NCI-H1436 treated with DMSO at 0.1 percent for 48 hours (cell line): Measurements from ENCODE around the gene AP1M2.
"Not testable (repeated sequence)": the region's sequence is repeated elsewhere in the genome, so short reads cannot be mapped to it uniquely, and the experiment has no call there.

Experiments
- DNase-seq: peaks from one replicate; lab custom pipeline; 2025; lab: John Stamatoyannopoulos, UW

AP1M2 gene

GRCh38 chr19:10565028-10565566 lies 22.0 kb downstream of the AP1M2 start:
- no peak for DNase-seq

- no peak for DNase-seq
Observed at GRCh38 chr19:10562609-10563008, 24.5 kb downstream of the AP1M2 start.

- DNase-seq: no peak
Observed at GRCh38 chr19:10560154-10560553, 27.0 kb downstream of the AP1M2 start.

DNA sequence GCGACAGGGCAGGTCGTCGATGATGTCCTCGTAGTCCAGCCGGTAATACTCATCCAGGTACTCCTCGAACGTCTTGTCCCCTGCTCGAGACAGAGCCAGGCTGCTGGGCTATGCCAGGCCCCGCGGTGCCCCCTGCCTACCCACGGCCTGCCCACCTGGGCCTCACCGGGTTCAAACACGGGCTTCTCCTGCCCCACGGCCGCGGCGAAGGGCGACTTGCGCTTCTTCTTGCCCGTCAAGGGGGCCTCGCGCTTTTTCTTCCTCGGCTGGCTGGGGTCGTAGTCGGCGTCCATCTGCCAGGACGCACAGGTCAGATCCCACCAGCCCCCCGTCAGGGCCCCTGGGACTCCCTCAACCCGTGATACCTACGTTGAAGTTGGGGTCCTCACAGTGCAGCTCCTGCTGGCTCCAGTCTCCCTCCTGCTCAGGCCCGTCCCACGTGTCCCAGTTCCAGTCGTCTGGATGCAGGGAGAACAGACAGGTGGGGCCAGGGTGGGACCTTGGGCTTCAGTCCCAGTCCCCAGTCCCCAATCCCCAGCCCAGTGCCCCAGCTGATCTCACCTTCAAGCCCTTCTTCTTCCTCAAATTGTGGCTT lies 29.4 kb downstream of the AP1M2 start:
- DNase-seq: no peak

DNA sequence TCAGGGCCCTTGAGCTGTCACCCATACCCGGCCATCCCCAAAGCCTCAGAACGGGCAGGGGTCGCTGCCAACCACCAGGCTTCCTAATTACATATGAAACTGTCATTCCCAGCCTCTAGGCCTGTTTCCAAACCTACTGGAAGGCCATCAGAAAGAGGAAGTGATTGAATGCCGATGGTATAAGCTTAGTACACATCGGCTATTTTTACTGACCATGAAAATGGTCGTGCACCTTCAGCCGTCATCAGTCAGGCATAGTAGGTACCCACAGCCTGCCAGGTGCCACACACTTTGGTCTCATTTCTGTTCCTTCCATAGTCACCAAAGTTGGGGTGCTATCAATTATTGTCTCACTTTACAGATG lies 31.5 kb downstream of the AP1M2 start:
- DNase-seq: no peak

- no peak for DNase-seq
Observed at GRCh38 chr19:10554760-10555609, 32.1 kb downstream of the AP1M2 start.

DNA sequence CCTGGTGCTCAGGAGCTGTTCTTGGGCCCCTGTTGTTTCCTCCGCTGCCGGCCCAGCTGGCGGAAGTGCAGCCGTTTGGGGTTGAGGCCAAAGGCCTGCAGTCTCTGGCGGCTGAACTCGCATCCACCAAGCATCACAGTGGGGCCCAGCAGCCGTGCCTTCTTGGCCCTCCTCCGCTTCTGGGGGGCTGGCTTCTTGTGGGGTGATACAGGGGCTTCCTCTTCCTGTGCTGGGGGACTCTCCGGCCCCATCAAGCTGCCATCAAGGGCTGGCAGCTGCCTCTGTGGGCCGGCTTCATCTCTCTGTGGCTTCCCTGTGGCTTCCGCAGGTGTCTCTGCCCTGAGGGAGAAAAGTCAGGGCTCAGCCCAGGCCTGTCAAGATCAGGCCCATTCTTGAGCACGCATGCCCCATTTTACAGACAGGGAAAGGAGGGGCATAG lies 33.1 kb downstream of the AP1M2 start:
- DNase-seq: no peak

- no peak for DNase-seq
Observed at GRCh38 chr19:10553087-10553667, 33.9 kb downstream of the AP1M2 start.

DNA sequence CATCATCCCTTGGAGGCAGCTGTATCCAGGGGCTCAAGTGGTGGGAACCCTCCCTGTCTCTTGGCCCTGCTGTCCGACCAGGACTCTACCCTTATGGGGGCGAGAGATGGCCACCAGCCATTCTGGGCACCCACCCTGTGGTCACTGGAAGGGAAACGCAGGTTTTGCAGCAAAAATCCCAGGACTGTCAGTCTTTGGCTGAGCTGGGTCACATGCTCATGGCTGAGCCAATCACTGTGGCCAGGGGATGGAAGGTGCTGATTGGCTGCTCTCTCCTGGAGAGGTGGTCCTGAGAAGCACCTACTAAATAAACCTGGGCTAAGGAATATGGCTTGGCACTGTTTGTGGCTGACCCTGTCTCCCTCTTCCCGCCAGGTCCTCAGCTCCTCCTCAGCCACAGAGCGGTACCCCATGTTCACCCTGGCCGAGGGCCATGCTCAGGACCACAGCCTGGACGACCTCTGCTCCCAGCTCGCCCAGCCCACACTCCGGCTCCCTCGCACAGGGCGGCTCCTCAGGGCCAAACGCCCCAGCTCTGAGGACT lies 34.5 kb downstream of the AP1M2 start:
- DNase-seq: no peak

DNA sequence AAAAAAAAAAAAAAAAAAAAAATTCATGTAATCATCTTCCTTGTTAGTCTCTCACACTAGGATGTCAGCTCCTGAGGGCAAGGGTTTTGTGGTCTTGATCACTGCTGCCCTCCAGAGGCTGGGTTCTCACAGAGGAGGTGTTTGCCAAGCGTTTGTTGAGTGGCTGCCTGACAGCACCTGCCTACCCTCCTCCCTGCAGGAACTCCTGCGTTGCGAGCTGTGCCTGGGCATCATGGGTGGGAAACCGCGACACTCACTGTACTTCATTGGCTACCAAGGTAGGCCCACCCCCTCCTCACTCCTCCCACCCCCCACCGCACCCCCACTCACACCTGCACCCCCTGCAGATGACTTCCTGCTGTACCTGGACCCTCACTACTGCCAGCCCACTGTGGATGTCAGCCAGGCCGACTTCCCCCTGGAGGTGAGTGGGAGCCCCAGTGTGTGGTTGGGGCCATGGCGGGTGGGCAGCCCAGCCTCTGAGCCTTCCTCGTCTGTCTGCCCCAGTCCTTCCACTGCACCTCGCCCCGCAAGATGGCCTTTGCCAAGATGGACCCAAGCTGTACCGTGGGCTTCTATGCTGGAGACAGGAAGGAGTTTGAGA lies 35.3 kb downstream of the AP1M2 start:
- no peak for DNase-seq

DNA sequence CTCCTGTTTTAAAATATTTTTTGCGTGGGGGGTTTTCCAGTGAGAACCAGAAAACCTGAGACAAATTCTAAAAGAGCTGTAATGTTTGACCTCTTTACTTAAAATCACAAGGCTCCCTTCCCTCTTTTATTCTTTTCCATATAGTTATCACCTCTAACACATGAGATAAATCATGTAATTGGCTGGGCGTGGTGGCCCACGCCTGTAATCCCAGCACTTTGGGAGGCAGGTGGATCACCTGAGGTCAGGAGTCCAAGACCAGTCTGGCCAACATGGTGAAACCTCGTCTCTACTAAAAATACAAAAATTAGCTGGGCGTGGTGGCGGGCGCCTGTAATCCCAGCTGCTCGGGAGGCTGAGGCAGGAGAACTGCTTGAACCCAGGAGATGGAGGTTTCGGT lies 36.1 kb downstream of the AP1M2 start:
- DNase-seq: not testable (repeated sequence)

DNA sequence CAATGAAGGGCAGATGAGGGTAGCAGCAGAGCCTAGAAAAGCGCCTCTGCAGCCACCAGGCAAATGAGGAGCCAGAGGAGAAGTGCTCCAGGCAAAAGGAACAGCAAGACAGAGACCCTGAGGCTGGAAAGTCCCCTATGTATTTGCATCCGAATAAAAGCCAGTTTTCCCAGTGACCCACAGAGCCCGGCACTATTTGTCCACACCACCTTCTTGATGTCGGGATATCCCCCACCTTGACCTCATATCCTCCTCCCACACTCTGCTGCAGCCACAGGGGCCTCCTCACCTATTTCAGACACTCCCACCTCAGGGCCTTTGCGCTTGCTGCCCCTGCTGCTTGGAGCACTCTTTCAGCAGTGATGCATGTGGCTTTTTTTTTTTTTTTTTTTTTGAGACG lies 36.8 kb downstream of the AP1M2 start:
- DNase-seq: no peak

DNA sequence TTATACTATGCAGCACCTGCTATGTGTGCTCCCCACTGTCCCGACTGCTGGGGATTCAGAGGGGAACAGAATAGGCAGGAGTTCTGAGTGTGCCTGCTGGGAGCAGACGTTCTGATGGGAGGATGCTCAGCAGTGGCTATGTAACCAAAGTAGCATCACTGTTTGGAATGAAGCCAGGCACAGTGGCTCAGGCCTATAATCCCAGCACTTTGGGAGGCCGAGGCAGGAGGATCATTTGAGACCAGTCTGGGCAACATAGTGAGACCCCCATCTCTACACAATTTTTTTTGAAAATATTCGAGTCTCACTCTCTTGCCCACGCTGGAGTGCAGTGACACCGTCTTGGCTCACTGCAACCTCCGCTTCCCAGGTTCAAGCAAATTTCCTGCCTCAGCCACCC lies 37.4 kb downstream of the AP1M2 start:
- DNase-seq: no peak

- no peak for DNase-seq
Observed at GRCh38 chr19:10548746-10549276, 38.3 kb downstream of the AP1M2 start.

DNA sequence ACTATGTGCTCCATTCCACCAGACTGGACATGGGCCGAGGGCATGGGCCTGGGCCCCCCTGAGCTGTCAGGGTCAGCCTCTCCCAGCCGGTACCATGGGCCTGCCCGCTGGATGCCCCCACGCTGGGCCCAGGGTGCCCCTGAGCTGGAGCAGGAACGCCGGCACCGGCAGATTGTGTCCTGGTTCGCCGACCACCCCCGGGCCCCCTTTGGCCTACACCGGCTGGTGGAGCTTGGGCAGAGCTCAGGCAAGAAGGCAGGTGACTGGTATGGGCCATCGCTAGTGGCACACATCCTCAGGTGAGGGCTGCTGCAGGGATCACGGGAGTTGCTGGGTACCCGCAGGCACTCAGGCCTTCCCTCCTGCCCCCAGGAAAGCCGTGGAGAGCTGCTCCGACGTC lies 40.3 kb downstream of the AP1M2 start:
- no peak for DNase-seq

DNA sequence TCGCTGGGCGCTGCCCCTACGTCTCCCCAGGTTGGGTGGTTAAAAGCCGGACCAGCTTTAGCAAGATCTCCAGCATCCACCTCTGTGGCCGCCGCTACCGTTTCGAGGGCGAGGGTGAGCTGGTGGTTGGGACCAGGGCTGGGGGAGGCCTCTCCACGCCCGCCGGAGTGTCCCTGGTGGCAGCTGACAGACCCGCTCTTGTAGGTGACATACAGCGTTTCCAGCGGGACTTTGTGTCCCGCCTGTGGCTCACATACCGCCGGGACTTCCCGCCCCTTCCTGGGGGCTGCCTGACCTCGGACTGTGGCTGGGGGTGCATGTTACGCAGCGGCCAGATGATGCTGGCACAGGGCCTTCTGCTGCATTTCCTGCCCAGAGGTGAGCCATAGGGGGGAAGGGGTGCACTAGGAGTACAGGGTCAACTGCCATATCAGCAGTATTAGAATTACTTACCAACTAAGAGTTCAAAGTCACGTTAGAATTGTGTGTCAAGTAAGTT lies 42.3 kb downstream of the AP1M2 start:
- no peak for DNase-seq

DNA sequence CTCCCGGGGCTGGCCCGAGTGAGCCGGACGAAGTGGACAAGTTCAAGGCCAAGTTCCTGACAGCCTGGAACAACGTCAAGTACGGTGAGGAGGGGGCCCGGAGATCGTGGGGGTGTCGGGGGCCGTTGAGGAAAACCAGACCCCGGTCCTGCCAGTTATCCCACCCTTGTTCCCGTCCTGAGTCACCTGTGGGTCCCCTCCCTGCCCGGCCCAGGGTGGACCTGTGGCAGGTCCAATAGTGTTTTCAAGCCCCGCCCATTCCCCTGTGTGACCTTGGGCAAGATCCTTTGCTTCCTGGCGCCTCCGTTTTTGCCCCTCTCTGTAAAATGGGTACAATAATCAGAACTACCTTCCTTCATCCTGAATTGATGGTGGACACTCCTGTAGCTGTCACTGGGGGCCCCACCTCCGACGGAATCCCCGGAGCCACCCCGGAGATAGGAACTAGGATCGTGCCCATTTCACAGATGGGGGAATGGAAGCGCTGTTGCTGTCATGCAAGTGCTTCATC lies 42.8 kb downstream of the AP1M2 start:
- no peak for DNase-seq

DNA sequence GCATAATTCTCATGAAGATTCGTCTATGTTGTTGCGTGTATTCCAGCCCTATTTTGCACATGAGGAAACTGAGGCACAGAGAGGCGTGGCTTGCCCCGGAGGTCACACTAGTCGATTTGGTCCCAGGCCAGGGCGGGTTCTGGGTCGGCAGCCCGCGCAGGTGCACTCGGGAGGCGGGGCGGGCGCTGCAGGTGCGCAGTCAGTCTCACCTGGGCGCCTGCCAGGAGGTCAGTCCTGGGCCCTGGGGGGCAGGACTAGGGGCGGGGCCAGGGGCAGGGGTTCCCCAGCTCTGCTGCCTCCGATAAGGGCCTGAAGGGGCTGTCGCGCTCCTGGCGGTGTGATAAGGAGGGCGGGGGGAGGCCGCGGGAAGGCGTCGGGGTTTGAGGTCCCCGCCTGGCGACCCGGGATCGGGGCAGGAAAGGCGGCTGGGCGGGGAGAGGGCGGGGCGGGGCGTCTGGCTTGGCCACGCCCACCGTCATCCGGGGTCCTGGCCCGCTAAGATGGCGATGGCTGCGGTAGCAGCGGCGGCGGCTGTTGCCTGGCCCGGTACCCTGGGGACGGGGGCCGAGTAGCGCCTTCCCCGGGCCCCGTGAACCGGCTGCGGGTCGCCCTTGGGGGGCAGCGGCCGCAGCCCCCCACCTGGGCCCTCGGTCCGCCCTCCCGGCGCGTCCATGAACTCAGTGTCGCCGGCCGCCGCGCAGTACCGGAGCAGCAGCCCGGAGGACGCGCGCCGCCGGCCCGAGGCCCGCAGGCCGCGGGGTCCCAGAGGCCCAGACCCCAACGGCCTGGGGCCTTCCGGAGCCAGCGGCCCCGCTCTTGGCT lies 43.5 kb downstream of the AP1M2 start, which contains the start of gene ATG4D:
Gene ATG4D, plus strand, starts transcription at position 485 of the 822 bp plus-strand sequence. Its CDS starts 187 bp downstream, at position 672.
- DNase-seq: peak; percentile 41

DNA sequence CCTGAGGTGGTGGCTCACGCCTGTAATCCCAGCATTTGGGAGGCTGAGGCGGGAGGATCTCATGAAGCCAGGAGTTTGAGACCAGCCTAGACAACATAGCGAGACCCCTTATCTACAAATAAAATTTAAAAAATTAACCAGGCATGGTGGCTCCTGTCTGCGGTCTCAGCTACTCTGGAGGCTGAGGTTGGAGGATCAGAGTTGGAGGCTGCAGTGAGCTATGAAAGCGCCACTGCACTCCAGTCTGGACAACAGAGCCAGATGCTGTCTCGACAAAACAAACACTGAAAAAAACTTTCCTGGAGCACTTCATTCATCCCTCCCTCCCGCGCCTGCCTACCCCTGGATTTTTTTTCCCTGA lies 44.1 kb downstream of the AP1M2 start:
- no peak for DNase-seq

DNA sequence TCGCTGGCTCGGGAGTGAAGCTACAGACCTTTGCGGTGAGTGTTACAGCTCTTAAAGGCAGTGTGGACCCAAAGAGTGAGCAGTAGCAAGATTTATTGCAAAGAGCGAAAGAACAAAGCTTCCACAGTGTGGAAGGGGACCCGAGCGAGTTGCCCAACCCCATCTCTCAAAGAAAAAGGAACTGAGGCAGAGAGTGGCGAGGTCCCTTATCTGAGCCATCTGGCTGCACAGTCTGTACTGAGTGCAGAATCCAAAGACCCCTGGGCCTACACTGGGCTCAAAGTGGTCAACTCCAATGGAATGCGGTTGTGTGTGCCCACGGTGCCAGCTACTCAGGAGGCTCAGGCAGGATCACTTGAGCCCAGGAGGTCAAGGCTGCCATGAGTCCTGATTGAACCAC lies 48.1 kb downstream of the AP1M2 start:
- not testable (repeated sequence) for DNase-seq
